Gastrocnemius medialis (tissue), 4 donors: ENCODE results near the gene SLC24A3.

Source experiments
- POLR2A ChIP-seq, 2 donors: fragments of 450-650 bp; IDR thresholded peaks; one replicate each; pipeline ENCODE4 v1.6.1; 2017; ENCODE audit warnings: antibody characterized with exemption in 2 of 2, mild to moderate bottlenecking in 2 of 2, moderate library complexity in 2 of 2
- TF ChIP-seq, protein P1 (sequence below), 5 experiments: fragments of 450-650 bp in 3 of 5; fragments of 200-600 bp in 2 of 5; sonication (generic) in 2 of 5; IDR thresholded peaks in 4 of 5; conservative IDR thresholded peaks in 1 of 5; 1 replicate in 4 of 5; 2 replicates in 1 of 5; pipeline ENCODE4 v1.5.1; 2016 to 2019; ENCODE audit warnings: antibody characterized with exemption in 5 of 5, mild to moderate bottlenecking in 3 of 5, moderate library complexity in 3 of 5

- TF ChIP-seq, protein P1, sequence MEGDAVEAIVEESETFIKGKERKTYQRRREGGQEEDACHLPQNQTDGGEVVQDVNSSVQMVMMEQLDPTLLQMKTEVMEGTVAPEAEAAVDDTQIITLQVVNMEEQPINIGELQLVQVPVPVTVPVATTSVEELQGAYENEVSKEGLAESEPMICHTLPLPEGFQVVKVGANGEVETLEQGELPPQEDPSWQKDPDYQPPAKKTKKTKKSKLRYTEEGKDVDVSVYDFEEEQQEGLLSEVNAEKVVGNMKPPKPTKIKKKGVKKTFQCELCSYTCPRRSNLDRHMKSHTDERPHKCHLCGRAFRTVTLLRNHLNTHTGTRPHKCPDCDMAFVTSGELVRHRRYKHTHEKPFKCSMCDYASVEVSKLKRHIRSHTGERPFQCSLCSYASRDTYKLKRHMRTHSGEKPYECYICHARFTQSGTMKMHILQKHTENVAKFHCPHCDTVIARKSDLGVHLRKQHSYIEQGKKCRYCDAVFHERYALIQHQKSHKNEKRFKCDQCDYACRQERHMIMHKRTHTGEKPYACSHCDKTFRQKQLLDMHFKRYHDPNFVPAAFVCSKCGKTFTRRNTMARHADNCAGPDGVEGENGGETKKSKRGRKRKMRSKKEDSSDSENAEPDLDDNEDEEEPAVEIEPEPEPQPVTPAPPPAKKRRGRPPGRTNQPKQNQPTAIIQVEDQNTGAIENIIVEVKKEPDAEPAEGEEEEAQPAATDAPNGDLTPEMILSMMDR (IDR thresholded peaks at IDR 0.05 in 4 of 5, conservative IDR thresholded peaks at IDR 0.05 in 1 of 5), result no peak
- TF ChIP-seq POLR2A (IDR thresholded peaks at IDR 0.05), result no peak
These were observed 131.9 kb downstream of the SLC24A3 start for GRCh38 chr20:19344341-19344740.
